OCI-LY1 (cell line): ENCODE data around the gene STK32C.

Experiments used
- EZH2 ChIP-seq: fragments of 200-600 bp; sonication (generic), shearing (Covaris generic); IDR thresholded peaks from 2 replicates; pipeline ENCODE4 v1.8.0; 2017; ENCODE audit warnings: borderline replicate concordance, mixed run types, mild to moderate bottlenecking, antibody characterized with exemption, low read length, moderate library complexity, mixed read lengths
- TF ChIP-seq, protein P1 (sequence below): fragments of 200-600 bp; sonication (generic), shearing (Covaris generic); IDR thresholded peaks from 2 replicates; pipeline ENCODE4 v1.5.1; 2017; ENCODE audit warnings: mild to moderate bottlenecking, antibody characterized with exemption, low read length, moderate library complexity, mixed read lengths

DNA sequence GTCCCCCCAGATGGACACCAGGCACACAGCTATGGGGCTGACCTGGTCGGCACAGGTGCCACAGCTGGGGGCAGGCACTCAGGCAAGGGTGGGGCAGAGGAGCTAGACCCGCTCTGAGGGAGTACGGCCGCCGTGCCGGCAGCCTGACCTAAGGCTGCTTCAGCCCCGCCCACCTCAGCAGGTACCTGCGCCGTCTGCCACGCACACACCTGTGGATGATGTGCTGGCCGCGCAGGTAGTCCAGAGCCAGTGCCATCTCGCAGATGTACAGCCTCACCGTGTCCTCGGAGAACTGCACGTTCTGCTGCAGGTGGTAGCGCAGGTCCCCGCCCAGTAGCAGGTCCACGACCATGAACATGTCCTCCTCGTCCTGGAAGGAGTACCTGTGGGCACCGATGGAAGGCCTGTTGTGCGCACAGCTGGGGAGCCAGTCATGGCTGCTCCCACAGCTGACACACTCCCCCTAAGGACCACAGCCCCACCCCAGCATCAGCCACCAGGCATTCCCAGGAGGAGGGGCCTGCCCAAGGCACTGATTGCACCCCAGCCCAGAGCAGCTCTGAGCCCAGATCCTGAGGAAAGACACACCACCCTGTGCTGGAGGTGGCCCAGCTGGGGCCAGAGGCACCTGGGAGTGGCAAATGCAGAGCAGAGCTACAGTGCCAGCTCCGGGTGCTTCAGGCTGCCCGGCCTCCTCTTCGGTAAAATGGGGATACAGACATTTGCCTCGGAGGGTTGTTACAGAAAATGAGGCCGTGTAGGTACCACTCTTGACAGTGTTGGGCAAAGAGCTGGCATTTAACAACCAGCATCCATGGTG, 81.0 kb downstream of the STK32C start:
- no peak for TF ChIP-seq EZH2
- TF ChIP-seq, protein P1, sequence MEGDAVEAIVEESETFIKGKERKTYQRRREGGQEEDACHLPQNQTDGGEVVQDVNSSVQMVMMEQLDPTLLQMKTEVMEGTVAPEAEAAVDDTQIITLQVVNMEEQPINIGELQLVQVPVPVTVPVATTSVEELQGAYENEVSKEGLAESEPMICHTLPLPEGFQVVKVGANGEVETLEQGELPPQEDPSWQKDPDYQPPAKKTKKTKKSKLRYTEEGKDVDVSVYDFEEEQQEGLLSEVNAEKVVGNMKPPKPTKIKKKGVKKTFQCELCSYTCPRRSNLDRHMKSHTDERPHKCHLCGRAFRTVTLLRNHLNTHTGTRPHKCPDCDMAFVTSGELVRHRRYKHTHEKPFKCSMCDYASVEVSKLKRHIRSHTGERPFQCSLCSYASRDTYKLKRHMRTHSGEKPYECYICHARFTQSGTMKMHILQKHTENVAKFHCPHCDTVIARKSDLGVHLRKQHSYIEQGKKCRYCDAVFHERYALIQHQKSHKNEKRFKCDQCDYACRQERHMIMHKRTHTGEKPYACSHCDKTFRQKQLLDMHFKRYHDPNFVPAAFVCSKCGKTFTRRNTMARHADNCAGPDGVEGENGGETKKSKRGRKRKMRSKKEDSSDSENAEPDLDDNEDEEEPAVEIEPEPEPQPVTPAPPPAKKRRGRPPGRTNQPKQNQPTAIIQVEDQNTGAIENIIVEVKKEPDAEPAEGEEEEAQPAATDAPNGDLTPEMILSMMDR: no peak
